ENCODE measurements around the gene EPHB3.

DNA sequence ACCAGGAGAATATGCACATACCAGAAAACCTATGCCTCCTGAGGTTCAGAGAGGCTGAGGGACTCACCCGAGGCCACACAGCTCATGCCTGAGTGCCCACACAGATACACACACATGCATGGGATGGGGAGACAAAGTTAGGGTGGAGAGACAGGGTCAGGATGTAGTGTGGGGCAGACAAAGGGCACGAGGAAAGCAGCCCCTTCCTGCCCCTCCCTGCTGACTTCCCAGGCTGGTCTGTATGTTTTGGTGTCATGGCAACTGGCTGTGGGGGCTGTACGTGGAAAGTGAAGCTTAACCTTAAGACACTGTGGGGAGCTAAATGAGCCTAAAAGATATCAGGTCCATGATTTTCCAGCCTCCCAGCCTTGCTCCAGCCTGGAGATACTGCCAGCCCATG lies 57.8 kb downstream of the EPHB3 start:
- TF ChIP-seq CREB1 (IDR thresholded peaks at IDR 0.05; ENCODE audit: low read depth) (no peak), RAD21 (IDR thresholded peaks at IDR 0.05; ENCODE audit: low read depth) (no peak), YY1 (IDR thresholded peaks at IDR 0.05; ENCODE audit: low read depth) (no peak), EP300 (IDR thresholded peaks at IDR 0.05; ENCODE audit: borderline replicate concordance) (no peak), ZBTB7A (IDR thresholded peaks at IDR 0.05; ENCODE audit: low read depth) (no peak), FOXM1 (IDR thresholded peaks at IDR 0.05; ENCODE audit: borderline replicate concordance, low read depth) (no peak), TCF12 (IDR thresholded peaks at IDR 0.05; ENCODE audit: low read depth) (no peak)
- TF ChIP-seq, protein P1, sequence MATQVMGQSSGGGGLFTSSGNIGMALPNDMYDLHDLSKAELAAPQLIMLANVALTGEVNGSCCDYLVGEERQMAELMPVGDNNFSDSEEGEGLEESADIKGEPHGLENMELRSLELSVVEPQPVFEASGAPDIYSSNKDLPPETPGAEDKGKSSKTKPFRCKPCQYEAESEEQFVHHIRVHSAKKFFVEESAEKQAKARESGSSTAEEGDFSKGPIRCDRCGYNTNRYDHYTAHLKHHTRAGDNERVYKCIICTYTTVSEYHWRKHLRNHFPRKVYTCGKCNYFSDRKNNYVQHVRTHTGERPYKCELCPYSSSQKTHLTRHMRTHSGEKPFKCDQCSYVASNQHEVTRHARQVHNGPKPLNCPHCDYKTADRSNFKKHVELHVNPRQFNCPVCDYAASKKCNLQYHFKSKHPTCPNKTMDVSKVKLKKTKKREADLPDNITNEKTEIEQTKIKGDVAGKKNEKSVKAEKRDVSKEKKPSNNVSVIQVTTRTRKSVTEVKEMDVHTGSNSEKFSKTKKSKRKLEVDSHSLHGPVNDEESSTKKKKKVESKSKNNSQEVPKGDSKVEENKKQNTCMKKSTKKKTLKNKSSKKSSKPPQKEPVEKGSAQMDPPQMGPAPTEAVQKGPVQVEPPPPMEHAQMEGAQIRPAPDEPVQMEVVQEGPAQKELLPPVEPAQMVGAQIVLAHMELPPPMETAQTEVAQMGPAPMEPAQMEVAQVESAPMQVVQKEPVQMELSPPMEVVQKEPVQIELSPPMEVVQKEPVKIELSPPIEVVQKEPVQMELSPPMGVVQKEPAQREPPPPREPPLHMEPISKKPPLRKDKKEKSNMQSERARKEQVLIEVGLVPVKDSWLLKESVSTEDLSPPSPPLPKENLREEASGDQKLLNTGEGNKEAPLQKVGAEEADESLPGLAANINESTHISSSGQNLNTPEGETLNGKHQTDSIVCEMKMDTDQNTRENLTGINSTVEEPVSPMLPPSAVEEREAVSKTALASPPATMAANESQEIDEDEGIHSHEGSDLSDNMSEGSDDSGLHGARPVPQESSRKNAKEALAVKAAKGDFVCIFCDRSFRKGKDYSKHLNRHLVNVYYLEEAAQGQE (IDR thresholded peaks at IDR 0.05; ENCODE audit: low read depth): no peak
- TF ChIP-seq, protein P2, sequence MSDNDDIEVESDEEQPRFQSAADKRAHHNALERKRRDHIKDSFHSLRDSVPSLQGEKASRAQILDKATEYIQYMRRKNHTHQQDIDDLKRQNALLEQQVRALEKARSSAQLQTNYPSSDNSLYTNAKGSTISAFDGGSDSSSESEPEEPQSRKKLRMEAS (IDR thresholded peaks at IDR 0.05): no peak
